ENCODE results near the gene ZNF273.

Gene ZNF273

GRCh38 chr7:64978497-64979203 is 75.6 kb downstream of the ZNF273 start:
- H3K9ac ChIP-seq (ENCODE audit: low read length): no peak overlapping the region
- peaks cover 72% of the 10 kb centered on the region for H3K9me3 ChIP-seq (ENCODE audit: low read length)
- no peak overlapping the region for H3K4me2 ChIP-seq (ENCODE audit: low read length)
- no peaks in the 10 kb centered on the region for H4K20me1 ChIP-seq (ENCODE audit: insufficient read depth, low read length)
- H3K4me1 ChIP-seq (ENCODE audit: insufficient read depth, low read length, severe bottlenecking): no peaks in the 10 kb centered on the region
- H3K36me3 ChIP-seq (ENCODE audit: insufficient read depth, low read length): peaks cover 42% of the 10 kb centered on the region
- no peak for TF ChIP-seq EZH2 (IDR thresholded peaks at IDR 0.05; ENCODE audit: borderline replicate concordance, low read length)
- H3F3A ChIP-seq (ENCODE audit: insufficient read depth, low read length): peaks cover 4% of the 10 kb centered on the region; the same call in 1 of the 2 replicates
- no peaks in the 10 kb centered on the region for H3K79me2 ChIP-seq (ENCODE audit: insufficient read depth, low read length)
- no peaks in the 10 kb centered on the region for H3K27me3 ChIP-seq (ENCODE audit: insufficient read depth, low read length)
- H3K9me2 ChIP-seq (ENCODE audit: low read depth, low read length): peaks cover 7% of the 10 kb centered on the region
- H2AFZ ChIP-seq (ENCODE audit: low read length): no peak overlapping the region
- H3K4me3 ChIP-seq (ENCODE audit: low read depth, low read length, poor library complexity, severe bottlenecking): no peak overlapping the region
- H3K27ac ChIP-seq (ENCODE audit: low read depth, low read length, poor library complexity, severe bottlenecking): no peak overlapping the region
